Hair follicle dermal papilla cell (primary cell): ENCODE data around the gene PIK3R1. TPM values are rescaled to one million over a fixed set of nuclear protein-coding genes. Genes with fewer than 3 reads are reported as not detected.

Experiments
- total RNA-seq: library from RNA; depleted of rRNA; stranded (reverse); fragments of >200 nt; gene quantifications from 2 replicates; pipeline ENCODE4 v1.2.3, GENCODE V29; 2012

Gene PIK3R1
- total RNA-seq, result 59.0 and 76.9 TPM in 2 replicates

GRCh38 chr5:68215208-68215897, at the start of gene PIK3R1:
Gene PIK3R1 (plus strand): TSS chr5:68215756. CDS start chr5:68226676, 10,920 bp downstream.

